ENCODE data around the gene TMEM115.
"Not testable (repeated sequence)": the region's sequence is repeated elsewhere in the genome, so short reads cannot be mapped to it uniquely, and the experiment has no call there.

TMEM115 gene

DNA sequence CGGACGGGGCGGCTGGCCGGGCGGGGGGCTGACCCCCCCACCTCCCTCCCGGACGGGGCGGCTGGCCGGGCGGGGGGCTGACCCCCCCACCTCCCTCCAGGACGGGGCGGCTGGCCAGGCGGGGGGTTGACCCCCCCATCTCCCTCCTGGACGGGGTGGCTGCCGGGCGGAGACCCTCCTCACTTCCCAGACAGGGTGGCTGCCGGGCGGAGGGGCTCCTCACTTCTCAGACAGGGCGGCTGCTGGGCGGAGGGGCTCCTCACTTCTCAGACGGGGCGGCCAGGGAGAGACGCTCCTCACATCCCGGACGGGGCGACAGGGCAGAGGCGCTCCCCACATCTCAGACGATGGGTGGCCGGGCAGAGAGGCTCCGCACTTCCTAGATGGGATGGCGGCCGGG, 47.3 kb downstream of the TMEM115 start:
- DNase-seq, result not testable (repeated sequence)
